ENCODE measurements around the gene ASB2.

Gene ASB2

DNA sequence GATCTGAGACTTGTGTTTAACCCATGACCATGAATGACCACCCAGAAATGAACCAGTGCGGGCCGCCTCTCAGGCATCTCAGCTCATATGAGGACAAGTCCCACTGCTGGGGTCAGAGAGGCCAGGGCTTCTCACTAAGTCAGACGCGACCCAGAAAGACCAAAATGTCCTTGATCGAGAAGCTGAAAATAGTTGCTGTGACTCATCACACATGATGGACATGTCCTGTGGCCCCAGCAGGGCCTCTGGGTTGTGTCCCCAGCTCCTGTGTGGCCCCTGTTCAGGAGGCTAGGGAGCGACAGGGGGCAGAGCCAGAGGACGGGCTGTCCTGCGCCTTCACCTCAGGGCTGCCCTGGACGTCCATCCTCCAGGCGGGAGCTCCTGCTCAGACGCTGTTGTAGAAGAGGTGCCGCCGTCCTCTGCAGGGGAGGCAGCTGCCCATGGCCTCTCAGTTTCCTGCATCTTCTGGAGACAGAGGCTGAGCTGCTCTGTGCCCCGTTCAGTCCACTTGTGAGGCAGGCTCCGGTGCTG is 78.2 kb downstream of the ASB2 start:
- no peak for DNase-seq

DNA sequence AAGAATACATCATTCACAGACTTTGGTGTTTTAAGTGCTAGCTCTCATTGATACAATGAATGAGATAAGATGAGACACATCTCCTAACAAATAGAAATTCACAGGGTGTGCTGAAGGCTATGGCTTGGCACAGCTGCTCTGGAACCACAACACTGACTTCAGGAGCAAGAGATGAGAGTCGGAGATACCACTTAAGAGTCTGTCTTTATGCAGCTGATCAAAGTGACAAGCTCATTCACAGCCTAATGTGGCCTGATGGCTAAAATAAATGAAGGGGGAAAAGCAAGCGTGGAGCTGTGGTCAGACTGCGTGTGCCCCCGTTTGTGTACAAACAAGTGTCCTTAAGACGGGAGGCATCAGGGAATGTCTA is 78.9 kb downstream of the ASB2 start:
- no peak for DNase-seq

DNA sequence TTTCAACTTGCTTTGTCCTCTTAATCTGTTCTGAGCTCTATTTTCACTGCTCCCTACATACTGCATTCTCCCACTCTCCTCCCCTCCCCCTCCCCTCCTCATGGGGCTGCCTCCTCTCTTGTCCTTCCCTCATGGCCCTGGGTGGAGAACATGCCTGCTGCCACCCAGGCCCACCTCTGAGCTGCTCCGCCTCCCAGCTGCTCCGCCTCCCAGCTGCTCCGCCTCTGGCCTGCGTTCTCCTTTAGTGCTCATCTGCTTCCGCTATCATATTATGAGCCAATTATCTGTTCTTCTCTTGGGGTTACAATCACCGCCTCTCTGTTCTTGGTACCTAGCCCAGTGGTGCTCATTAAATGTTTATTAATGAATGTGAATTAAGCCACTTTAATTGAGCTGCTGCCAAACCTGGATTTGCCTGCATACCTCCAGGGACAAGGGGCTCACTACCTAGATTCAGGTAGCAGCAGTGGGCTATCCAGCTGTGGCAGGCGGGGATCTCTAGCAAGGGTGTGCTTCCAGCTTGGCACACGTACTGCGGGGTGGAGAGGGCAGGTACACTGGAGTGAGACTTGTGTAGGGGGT is 81.3 kb downstream of the ASB2 start:
- DNase-seq = no peak

DNA sequence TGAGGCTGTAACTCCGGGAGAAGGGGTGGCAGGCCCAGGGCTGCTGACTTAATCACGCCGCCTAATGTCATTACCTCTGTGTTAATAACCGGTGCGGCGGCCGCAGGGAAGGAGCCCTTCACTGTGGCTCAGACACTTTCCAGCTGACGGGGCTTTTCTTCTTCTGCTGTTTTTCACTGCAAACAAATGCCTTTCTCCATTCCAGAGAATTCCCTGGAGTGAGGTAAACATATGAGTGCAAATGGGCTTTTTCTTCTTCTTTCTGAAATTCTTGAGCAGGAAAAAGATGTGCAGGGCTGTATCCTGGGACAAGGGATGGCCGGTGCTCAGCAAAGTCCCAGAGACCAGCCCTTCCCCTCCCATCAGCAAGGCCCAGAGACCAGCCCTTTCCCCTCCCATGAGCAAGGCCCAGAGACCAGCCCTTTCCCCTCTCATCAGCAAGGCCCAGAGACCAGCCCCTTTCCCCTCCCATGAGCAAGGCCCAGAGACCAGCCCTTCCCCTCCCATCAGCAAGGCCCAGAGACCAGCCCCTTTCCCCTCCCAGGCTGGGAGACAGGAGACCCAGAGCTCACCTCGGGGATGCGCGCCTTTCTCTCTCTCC is 82.6 kb downstream of the ASB2 start:
- DNase-seq = no peak

DNA sequence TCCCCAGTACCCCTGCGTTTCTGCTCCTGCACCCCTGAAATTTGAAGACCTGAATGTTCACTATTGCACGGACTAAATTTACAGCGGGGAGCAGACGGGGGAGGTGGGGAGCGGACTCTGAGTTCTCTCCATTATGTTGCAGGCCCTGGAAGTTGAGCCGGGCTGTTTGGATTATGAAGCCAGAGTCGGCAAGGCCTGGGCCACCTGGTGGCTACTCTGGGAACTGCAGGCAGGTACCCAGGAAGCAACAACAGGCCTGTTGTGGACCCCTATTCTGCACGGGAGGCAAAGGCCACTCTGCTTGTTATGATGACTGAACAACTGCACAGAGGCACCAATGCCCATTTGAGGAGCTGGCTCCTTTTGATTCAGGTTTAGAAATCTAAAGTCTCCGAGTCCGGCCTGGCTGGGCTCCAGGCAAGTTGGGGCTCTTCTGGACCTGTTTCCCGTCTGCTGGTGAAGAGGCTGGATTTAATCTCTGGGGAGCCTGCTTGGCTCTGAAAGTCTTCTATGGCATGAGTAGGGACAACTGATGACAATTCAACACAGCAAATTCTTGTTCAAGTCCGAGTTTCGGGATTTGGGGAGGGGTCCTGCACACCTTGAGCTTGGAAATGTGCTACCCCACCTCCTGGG is 83.3 kb downstream of the ASB2 start:
- peak; percentile 45 for DNase-seq

DNA sequence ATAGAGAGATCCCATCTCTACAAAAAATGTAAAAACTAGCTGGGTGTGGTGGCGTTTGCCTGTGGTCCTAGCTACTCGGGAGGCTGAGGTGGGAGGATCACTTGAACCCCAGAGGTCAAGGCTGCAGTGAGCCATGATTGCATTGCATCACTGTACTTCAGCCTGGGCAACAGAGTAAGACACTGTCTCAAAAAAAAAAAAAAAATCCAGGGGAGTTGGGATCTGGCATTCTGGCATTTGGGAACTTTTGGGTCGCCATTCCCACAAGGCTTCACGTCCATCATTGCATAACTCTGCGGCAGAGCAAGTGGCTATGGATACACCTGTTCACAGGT is 83.9 kb downstream of the ASB2 start:
- DNase-seq = no peak

DNA sequence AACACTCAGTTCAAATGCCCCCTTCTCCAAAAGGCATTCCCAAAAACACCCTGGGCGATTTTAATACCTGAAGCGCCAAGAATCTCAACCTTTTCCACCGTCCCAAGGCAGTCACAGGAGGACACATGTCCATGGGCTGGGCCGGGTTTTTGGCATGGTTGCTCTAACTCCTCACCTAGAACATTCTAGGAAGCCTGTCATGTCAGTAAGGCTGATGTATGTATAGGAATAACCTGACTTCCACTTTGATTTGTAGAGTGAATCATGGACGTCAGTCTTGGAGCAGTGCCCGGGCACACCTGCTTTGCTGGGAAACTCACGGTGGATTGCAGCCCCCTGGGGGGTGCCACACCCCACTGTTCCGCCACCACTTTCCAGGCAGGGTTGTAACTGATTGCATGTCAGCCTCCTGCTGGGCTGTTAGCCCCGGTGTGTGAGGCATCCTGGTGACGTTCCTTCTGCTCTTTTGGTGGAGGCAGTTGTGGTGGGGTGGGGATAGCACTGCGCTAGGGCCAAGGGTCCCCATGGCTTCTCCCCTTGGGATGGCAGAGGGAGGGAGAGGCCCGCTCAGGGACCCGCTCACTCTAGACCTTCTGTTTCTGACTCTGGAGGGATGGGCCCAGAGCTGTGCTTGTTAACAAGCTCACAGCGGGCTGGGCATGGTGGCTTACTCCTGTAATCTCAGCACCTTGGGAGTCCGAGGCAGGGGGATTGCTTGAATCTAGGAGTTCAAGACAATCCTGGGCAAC is 84.4 kb downstream of the ASB2 start:
- DNase-seq = no peak

DNA sequence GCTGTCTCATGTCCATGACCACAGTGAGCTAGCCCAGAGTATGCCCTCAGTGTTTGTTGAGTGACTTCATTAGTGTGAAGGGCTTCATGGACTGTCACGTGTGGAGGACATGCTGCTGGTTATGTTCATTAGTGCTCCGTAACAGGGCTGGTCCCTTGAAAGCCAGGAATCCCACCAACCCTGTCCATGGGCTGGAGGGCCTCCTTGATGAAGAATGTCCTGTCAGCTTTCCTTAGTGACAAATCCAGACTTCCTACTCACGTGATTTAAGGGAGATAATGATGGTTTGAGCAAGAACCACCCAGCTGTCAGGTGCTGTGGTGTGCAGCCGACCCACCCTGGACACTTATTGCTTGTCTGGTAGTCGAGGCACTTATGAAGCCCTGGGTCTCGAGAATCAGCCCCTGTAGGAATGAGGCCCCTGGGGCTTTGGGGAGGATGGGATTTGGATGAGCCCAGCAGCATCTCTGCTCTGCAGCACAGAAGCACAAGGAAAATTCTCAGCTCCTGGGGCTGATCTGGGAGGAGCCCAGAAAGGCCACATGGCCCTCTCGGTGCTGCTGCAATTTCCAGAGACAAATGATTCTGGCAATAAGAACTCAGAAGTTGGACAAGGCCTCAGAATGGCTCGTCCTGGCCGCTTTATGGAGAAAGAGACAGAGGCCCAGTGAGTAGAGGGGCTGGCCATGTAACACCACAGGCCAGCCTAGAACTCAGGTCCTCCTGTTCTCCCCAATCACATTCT is 86.5 kb downstream of the ASB2 start:
- DNase-seq = no peak

DNA sequence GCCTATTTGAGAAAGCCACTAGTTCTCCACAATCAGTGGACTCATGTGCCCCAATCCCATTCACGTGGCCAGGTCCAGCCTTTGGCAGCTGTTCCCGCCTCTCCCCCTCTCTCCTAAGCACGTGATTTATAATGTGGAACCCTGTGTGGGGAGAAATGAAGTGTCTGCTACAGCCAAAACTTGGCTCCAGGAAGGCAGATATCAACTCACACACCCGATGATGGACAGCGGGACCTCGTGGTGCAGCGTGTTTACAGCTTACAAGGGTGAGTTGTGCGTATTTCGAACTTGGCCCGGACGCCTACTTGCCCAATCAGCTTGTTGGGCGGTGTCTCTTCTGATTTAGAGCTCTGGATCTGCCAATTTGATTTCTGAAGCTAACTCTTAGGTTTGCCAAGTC is 87.4 kb downstream of the ASB2 start:
- no peak for DNase-seq

DNA sequence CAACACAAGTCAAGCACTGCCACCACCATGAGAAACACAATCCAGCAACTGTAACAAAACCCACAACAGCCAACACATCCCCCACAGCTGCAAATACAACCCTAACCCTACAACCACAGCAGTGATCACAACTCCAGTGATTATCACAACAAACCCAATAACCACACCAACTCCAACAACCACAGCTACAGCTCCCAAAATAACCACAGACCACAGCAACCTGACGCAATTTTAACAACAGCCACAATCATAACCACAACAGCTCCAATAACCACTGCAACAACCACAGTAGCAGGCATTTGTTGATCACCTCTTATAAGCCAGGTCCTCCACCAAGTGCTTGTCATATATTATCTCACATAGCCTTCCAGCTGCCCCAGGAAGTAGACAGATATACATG is 91.4 kb downstream of the ASB2 start:
- DNase-seq = no peak

Measured in fibroblast of skin of abdomen (primary cell).